Liver (tissue), 9 donors: Measurements from ENCODE around the gene FAM89B. TPM values are rescaled to one million over a fixed set of nuclear protein-coding genes. Genes with fewer than 3 reads are reported as not detected.

Source experiments
- DNase-seq: peaks from one replicate; pipeline ENCODE4 v3.0.0-alpha.2; 2017; ENCODE audit warnings: low spot score
- H3K27ac ChIP-seq, 2 donors: one replicate each; pipeline ENCODE4 v1.7.0; 2013; ENCODE audit warnings: inconsistent platforms in 2 of 2, low read length in 2 of 2, control low read depth in 1 of 2, low read depth in 1 of 2, mild to moderate bottlenecking in 1 of 2
- H3K27me3 ChIP-seq, 4 donors: one replicate each; pipeline versions ENCODE4 v1.6.1 to v1.7.0; 2013; ENCODE audit warnings: low read length in 3 of 4, inconsistent platforms in 1 of 4, mild to moderate bottlenecking in 1 of 4, moderate library complexity in 1 of 4; ENCODE audit not compliant: control insufficient read depth in 4 of 4, insufficient read depth in 4 of 4
- H3K36me3 ChIP-seq, 4 donors: one replicate each; pipeline versions ENCODE4 v1.6.1 to v1.7.0; 2013; ENCODE audit warnings: low read length in 3 of 4, mild to moderate bottlenecking in 3 of 4, low read depth in 1 of 4, moderate library complexity in 1 of 4; ENCODE audit not compliant: control insufficient read depth in 4 of 4, insufficient read depth in 3 of 4
- H3K4me1 ChIP-seq, 4 donors: one replicate each; pipeline versions ENCODE4 v1.6.1 to v1.7.0; 2013; ENCODE audit warnings: low read length in 3 of 4, mild to moderate bottlenecking in 3 of 4, moderate library complexity in 1 of 4; ENCODE audit not compliant: control insufficient read depth in 4 of 4, insufficient read depth in 4 of 4
- H3K4me3 ChIP-seq, 3 donors: one replicate each; pipeline versions ENCODE4 v1.6.1 to v1.7.0; 2013; ENCODE audit warnings: low read length in 3 of 3, control low read depth in 1 of 3, low read depth in 1 of 3, mild to moderate bottlenecking in 1 of 3
- H3K9ac ChIP-seq, 2 donors: one replicate each; pipeline ENCODE4 v1.7.0; 2013; ENCODE audit warnings: low read length in 2 of 2, mild to moderate bottlenecking in 2 of 2, moderate library complexity in 2 of 2, control low read depth in 1 of 2, low read depth in 1 of 2
- H3K9me3 ChIP-seq, 4 donors: one replicate each; pipeline versions ENCODE4 v1.6.1 to v1.7.0; 2013; ENCODE audit warnings: low read length in 3 of 4; ENCODE audit not compliant: control insufficient read depth in 4 of 4
- EGR1 ChIP-seq, 2 donors: IDR thresholded peaks; 2 replicates each; pipeline ENCODE4 v1.6.1; 2016 to 2018; ENCODE audit warnings: antibody characterized with exemption in 2 of 2, low read depth in 2 of 2
- FOXA1 ChIP-seq: IDR thresholded peaks from 2 replicates; pipeline ENCODE4 v1.6.1; 2016; ENCODE audit warnings: antibody characterized with exemption
- FOXA2 ChIP-seq: IDR thresholded peaks from 2 replicates; pipeline ENCODE4 v1.6.1; 2016; ENCODE audit warnings: antibody characterized with exemption
- GABPA ChIP-seq, 2 donors: IDR thresholded peaks in 1 of 2; conservative IDR thresholded peaks in 1 of 2; 2 replicates each; pipeline ENCODE4 v1.6.1; 2016; ENCODE audit warnings: antibody characterized with exemption in 2 of 2, mild to moderate bottlenecking in 1 of 2, moderate library complexity in 1 of 2
- HNF4A ChIP-seq, 2 donors: conservative IDR thresholded peaks; 2 replicates each; pipeline ENCODE4 v1.6.1; 2016; ENCODE audit warnings: antibody characterized with exemption in 2 of 2, mild to moderate bottlenecking in 2 of 2
- JUND ChIP-seq, 2 donors: IDR thresholded peaks; 2 replicates each; pipeline ENCODE4 v1.6.1; 2016; ENCODE audit warnings: antibody characterized with exemption in 2 of 2
- NR2F2 ChIP-seq: IDR thresholded peaks from 2 replicates; pipeline ENCODE4 v1.6.1; 2016; ENCODE audit warnings: antibody characterized with exemption
- RAD21 ChIP-seq, 2 donors: IDR thresholded peaks; 2 replicates each; pipeline ENCODE4 v1.6.1; 2016; ENCODE audit warnings: antibody characterized with exemption in 2 of 2, mild to moderate bottlenecking in 2 of 2
- RXRA ChIP-seq, 2 donors: IDR thresholded peaks; 2 replicates each; pipeline ENCODE4 v1.6.1; 2017 to 2018; ENCODE audit warnings: antibody characterized with exemption in 2 of 2, mild to moderate bottlenecking in 1 of 2
- TAF1 ChIP-seq: conservative IDR thresholded peaks from 2 replicates; pipeline ENCODE4 v1.6.1; 2016; ENCODE audit warnings: antibody characterized with exemption, mild to moderate bottlenecking
- YY1 ChIP-seq: IDR thresholded peaks from 2 replicates; pipeline ENCODE4 v1.6.1; 2016; ENCODE audit warnings: antibody characterized with exemption, mild to moderate bottlenecking
- WGBS: extraction: QIAGEN DNeasy Blood & Tissue Kit; methylation state at CpG from one replicate; pipeline ENCODE4 v1.1.7; 2013; 5-methylcytosine and 5-hydroxymethylcytosine counted together
- polyA plus RNA-seq, 2 donors: library from polyadenylated mRNA; stranded (reverse) in 1 of 2; unstranded in 1 of 2; fragments of 200-250 nt in 1 of 2; fragments of >200 nt in 1 of 2; fragmentation: Nextera tagmentation in 1 of 2; extraction: Ambion mirVana in 1 of 2; gene quantifications; one replicate each; pipeline versions ENCODE4 v1.2.1 to v1.2.3, GENCODE V29; 2013 to 2015
- total RNA-seq, 2 donors: library from RNA; depleted of rRNA; stranded (reverse); fragments of >200 nt; gene quantifications; one replicate each; pipeline ENCODE4 v1.2.3, GENCODE V29; 2014
- TF ChIP-seq, protein P1 (sequence below): IDR thresholded peaks from 2 replicates; pipeline ENCODE4 v1.6.1; 2016; ENCODE audit warnings: antibody characterized with exemption
- TF ChIP-seq, protein P2 (sequence below): IDR thresholded peaks from 2 replicates; pipeline ENCODE4 v1.6.1; 2016; ENCODE audit warnings: antibody characterized with exemption, mild to moderate bottlenecking
- TF ChIP-seq, protein P3 (sequence below): fragments of 150-350 bp; IDR thresholded peaks from 2 replicates; pipeline ENCODE4 v1.5.1; 2017; ENCODE audit warnings: improper control_type of control experiment, low read depth, low read length; ENCODE audit not compliant: missing input control
- TF ChIP-seq, protein P4 (sequence below): IDR thresholded peaks from 2 replicates; pipeline ENCODE4 v1.6.1; 2016; ENCODE audit warnings: antibody characterized with exemption
- donor health status: healthy.
- donor health status: healthy.
- donor health status: healthy.
- donor health status: healthy.
- donor health status: healthy.

FAM89B gene
- total and polyA plus RNA-seq, 4 donors, result 4.7 to 16.7 (median 9.5) TPM

DNA sequence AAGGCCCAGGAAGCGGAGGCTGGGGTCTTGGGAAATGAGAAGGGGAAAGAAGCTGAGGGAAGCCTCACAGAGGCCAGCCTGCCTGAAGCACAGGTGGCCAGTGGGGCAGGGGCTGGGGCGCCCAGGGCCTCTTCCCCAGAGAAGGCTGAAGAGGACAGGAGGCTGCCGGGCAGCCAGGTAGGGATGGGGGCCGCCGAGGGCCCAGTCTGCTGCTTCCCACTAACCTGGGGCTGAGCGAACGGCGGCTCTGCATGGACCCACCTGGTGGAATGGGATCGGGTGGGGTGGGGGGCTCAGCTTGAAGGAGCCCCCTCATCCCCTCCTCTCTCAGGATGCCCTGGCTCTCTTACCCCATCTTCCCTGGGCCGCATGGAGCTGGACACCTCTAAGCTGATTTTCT lies 11.3 kb downstream of the FAM89B start:
- Histone ChIP-seq H3K4me1 (peaks cover 0 to 5% (median 0%) of the 10 kb centered on the region in 4 donors), H3K27ac (no peak overlapping the region), H3K9ac (no peak overlapping the region), H3K27me3 (no peaks in the 10 kb centered on the region), H3K36me3 (peaks cover 0 to 7% (median 2%) of the 10 kb centered on the region in 4 donors), H3K9me3 (no peaks in the 10 kb centered on the region), H3K4me3 (no peak overlapping the region)
- WGBS, result 98% methylated on average over 10 of the region's 10 CpGs
- DNase-seq, result no peak
- TF ChIP-seq GABPA (IDR thresholded peaks at IDR 0.05 in 1 of 2, conservative IDR thresholded peaks at IDR 0.05 in 1 of 2), result no peak
- TF ChIP-seq, protein P1, sequence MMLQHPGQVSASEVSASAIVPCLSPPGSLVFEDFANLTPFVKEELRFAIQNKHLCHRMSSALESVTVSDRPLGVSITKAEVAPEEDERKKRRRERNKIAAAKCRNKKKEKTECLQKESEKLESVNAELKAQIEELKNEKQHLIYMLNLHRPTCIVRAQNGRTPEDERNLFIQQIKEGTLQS, result no peak
- TF ChIP-seq, protein P2, sequence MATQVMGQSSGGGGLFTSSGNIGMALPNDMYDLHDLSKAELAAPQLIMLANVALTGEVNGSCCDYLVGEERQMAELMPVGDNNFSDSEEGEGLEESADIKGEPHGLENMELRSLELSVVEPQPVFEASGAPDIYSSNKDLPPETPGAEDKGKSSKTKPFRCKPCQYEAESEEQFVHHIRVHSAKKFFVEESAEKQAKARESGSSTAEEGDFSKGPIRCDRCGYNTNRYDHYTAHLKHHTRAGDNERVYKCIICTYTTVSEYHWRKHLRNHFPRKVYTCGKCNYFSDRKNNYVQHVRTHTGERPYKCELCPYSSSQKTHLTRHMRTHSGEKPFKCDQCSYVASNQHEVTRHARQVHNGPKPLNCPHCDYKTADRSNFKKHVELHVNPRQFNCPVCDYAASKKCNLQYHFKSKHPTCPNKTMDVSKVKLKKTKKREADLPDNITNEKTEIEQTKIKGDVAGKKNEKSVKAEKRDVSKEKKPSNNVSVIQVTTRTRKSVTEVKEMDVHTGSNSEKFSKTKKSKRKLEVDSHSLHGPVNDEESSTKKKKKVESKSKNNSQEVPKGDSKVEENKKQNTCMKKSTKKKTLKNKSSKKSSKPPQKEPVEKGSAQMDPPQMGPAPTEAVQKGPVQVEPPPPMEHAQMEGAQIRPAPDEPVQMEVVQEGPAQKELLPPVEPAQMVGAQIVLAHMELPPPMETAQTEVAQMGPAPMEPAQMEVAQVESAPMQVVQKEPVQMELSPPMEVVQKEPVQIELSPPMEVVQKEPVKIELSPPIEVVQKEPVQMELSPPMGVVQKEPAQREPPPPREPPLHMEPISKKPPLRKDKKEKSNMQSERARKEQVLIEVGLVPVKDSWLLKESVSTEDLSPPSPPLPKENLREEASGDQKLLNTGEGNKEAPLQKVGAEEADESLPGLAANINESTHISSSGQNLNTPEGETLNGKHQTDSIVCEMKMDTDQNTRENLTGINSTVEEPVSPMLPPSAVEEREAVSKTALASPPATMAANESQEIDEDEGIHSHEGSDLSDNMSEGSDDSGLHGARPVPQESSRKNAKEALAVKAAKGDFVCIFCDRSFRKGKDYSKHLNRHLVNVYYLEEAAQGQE, result no peak
- no peak for TF ChIP-seq RXRA (IDR thresholded peaks at IDR 0.05)
- TF ChIP-seq, protein P3, sequence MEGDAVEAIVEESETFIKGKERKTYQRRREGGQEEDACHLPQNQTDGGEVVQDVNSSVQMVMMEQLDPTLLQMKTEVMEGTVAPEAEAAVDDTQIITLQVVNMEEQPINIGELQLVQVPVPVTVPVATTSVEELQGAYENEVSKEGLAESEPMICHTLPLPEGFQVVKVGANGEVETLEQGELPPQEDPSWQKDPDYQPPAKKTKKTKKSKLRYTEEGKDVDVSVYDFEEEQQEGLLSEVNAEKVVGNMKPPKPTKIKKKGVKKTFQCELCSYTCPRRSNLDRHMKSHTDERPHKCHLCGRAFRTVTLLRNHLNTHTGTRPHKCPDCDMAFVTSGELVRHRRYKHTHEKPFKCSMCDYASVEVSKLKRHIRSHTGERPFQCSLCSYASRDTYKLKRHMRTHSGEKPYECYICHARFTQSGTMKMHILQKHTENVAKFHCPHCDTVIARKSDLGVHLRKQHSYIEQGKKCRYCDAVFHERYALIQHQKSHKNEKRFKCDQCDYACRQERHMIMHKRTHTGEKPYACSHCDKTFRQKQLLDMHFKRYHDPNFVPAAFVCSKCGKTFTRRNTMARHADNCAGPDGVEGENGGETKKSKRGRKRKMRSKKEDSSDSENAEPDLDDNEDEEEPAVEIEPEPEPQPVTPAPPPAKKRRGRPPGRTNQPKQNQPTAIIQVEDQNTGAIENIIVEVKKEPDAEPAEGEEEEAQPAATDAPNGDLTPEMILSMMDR, result no peak
- TF ChIP-seq FOXA1, result no peak
- no peak for TF ChIP-seq JUND (IDR thresholded peaks at IDR 0.05)
- no peak for TF ChIP-seq TAF1
- no peak for TF ChIP-seq HNF4A (conservative IDR thresholded peaks at IDR 0.05)
- TF ChIP-seq RAD21 (IDR thresholded peaks at IDR 0.05), result no peak
- no peak for TF ChIP-seq YY1
- no peak for TF ChIP-seq FOXA2
- no peak for TF ChIP-seq NR2F2
- TF ChIP-seq EGR1 (IDR thresholded peaks at IDR 0.05; ENCODE audit: low read depth in 2 of 2), result no peak

DNA sequence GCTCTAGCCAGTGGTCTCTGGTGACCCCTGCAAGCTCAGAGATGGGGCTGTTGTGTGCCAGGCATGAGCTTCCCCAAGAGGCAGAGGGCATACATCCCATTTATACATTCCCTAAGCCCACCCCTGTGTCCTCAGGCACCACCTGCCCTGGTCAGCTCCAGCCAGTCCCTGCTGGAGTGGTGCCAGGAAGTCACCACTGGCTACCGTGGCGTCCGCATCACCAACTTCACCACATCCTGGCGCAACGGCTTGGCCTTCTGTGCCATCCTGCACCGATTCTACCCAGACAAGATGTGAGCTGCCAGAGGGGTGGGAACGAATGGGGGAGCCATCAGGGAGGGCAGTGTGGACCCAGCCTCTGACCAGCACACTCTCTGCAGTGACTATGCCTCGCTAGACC lies 11.8 kb downstream of the FAM89B start:
- no peak overlapping the region for H3K4me3 ChIP-seq
- no peak overlapping the region for H3K27ac ChIP-seq
- 82% methylated on average over 8 of the region's 8 CpGs for WGBS
- H3K27me3 ChIP-seq, result no peaks in the 10 kb centered on the region
- H3K9ac ChIP-seq, result no peak overlapping the region
- no peak for DNase-seq
- peaks cover 0 to 7% (median 2%) of the 10 kb centered on the region in 4 donors for H3K36me3 ChIP-seq
- no peak for TF ChIP-seq FOXA2
- TF ChIP-seq, protein P2, result no peak
- TF ChIP-seq TAF1, result no peak
- TF ChIP-seq FOXA1, result no peak
- no peak for TF ChIP-seq HNF4A (conservative IDR thresholded peaks at IDR 0.05)
- no peak for TF ChIP-seq RAD21 (IDR thresholded peaks at IDR 0.05)
- TF ChIP-seq, protein P4, sequence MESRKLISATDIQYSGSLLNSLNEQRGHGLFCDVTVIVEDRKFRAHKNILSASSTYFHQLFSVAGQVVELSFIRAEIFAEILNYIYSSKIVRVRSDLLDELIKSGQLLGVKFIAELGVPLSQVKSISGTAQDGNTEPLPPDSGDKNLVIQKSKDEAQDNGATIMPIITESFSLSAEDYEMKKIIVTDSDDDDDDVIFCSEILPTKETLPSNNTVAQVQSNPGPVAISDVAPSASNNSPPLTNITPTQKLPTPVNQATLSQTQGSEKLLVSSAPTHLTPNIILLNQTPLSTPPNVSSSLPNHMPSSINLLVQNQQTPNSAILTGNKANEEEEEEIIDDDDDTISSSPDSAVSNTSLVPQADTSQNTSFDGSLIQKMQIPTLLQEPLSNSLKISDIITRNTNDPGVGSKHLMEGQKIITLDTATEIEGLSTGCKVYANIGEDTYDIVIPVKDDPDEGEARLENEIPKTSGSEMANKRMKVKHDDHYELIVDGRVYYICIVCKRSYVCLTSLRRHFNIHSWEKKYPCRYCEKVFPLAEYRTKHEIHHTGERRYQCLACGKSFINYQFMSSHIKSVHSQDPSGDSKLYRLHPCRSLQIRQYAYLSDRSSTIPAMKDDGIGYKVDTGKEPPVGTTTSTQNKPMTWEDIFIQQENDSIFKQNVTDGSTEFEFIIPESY, result no peak
- no peaks in the 10 kb centered on the region for H3K9me3 ChIP-seq
- peaks cover 0 to 4% (median 0%) of the 10 kb centered on the region in 4 donors for H3K4me1 ChIP-seq
